GM12865 (cell line): ENCODE measurements around the gene LRP1-AS.

ENCODE experiments used
- DNase-seq: peaks from one replicate; pipeline ENCODE4 v3.0.0; 2010; ENCODE audit warnings: low read depth
- H3K4me3 ChIP-seq: 2 replicates; pipeline ENCODE4 v1.5.1; 2011; ENCODE audit warnings: mild to moderate bottlenecking, low read depth, low read length, control low read depth
- TF ChIP-seq, protein P1 (sequence below): IDR thresholded peaks from 2 replicates; pipeline ENCODE4 v1.5.1; 2011; ENCODE audit warnings: low read length, control low read depth, low read depth, inconsistent platforms; ENCODE audit not compliant: insufficient read depth; ENCODE audit errors: missing control alignments

Gene LRP1-AS

DNA sequence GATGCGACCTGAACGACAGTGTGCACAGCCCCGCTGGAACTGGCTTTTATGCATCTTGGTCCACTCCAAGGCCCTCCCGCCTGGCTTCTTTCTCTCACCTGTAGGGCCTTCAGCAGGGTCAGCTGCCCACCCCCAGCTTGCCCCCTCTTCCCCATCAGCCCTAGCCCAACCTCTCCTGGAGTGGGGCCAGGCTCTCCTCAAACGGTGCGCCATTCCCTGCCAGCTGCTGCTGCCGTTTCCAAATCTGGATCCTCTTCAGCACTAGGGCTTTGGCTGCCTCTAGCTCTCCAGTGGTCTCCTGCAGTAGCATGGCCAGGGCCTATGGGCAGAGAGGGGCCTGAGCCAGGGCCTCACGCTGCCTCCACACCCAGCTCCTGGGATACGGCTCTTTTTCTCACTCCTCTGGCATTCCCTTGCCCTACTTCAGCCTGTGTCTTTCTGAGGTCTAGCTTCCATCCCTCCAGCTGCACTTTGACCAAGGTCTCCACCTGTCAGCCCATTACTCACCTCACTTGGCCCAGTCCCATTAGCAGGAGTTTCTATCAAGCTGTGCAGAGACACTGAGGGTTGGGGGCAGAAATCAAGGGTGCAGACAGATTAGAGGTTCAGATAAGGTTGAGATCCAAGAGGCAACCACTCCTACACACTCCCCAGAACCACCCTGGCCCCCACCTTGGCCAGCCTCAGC is 41.3 kb downstream of the LRP1-AS start:
- H3K4me3 ChIP-seq: no peak overlapping the region
- DNase-seq: no peak
- TF ChIP-seq, protein P1, sequence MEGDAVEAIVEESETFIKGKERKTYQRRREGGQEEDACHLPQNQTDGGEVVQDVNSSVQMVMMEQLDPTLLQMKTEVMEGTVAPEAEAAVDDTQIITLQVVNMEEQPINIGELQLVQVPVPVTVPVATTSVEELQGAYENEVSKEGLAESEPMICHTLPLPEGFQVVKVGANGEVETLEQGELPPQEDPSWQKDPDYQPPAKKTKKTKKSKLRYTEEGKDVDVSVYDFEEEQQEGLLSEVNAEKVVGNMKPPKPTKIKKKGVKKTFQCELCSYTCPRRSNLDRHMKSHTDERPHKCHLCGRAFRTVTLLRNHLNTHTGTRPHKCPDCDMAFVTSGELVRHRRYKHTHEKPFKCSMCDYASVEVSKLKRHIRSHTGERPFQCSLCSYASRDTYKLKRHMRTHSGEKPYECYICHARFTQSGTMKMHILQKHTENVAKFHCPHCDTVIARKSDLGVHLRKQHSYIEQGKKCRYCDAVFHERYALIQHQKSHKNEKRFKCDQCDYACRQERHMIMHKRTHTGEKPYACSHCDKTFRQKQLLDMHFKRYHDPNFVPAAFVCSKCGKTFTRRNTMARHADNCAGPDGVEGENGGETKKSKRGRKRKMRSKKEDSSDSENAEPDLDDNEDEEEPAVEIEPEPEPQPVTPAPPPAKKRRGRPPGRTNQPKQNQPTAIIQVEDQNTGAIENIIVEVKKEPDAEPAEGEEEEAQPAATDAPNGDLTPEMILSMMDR: no peak

DNA sequence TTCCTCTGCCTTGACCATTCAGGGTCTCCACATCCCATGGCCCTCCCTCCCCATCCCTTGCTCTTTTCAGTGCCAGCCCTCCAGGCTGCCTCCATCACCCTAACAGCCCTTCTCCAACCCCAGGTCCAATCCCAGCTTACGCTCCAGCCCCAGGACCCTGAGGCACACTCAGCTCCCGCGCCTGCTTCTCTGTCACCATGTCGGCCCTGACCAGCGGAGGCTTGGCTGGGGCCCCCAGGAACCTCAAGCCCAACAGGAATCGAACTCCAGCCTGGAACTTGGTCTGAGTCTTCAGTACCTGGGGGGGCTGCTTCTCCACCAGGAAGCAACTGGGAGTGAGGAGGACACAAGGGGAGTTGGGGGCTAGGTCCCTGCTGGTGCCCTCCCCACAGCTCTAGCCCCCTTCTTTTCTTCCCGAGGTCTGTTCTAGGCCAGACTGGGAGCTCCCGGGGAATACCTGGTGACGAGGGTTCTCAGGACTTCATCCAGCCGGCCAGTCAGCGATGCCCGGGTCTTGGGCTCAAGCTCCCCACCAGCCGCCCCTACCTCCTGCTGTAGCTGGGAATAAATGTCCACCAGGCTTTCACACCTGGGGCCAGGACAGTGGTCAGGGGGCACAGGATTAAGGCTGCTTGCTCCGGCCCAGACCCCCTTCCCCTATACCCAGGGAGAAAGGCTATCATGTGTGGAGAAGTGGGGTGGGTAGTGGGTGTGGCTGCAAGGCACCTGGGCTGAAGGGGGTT is 42.2 kb downstream of the LRP1-AS start:
- DNase-seq: no peak
- H3K4me3 ChIP-seq: no peak overlapping the region
- TF ChIP-seq, protein P1: no peak

DNA sequence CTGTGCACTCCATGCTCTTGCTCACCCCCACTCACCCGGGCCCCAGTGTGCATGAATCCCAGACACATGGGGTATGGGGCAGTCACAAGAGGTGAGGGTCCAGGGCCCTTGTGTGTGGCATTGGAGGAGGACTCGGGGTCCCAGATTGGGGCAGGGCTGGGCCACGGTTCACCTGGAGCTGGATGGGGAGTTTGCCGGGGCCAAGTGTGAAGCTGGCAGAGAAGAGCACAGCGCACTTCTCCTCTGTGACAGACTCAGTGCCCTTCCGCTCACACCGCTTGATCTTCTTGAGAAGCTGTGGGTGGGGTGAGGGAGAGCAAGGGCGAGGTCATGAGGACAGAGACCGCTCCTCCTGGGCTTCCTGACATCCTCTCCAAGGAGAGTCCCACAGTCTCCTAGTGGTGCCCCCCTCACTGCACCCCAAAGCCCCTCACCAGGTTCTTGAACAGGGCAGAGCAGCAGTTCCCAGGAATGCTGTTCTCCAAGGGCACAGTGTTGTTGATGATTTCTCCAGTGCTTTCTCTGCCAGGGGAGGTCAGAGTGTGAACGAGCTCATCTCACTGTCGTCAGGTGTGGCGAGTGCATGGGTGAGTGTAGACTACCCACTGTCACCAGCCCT is 43.0 kb downstream of the LRP1-AS start:
- DNase-seq: no peak
- TF ChIP-seq, protein P1: no peak
- H3K4me3 ChIP-seq: no peak overlapping the region

DNA sequence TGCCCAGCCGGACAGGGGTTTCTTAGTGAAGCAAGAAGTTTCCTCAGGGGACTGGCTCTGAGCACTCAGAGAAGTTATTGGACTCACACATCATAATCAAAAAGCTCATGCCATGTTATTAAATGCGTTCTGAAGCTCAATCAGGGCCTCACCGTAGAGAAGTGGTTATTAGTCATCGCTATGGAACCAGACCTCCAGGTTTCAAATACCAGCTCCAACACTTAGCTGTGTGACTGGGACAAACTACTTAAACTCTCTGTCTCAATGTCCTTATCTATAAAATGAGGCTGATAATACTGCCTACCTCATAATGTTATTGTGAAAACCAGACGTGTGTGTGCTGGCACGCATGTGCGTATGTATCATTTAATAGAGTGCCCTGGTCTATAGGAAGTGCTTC is 43.6 kb downstream of the LRP1-AS start:
- DNase-seq: no peak
- no peak overlapping the region for H3K4me3 ChIP-seq
- TF ChIP-seq, protein P1: no peak

DNA sequence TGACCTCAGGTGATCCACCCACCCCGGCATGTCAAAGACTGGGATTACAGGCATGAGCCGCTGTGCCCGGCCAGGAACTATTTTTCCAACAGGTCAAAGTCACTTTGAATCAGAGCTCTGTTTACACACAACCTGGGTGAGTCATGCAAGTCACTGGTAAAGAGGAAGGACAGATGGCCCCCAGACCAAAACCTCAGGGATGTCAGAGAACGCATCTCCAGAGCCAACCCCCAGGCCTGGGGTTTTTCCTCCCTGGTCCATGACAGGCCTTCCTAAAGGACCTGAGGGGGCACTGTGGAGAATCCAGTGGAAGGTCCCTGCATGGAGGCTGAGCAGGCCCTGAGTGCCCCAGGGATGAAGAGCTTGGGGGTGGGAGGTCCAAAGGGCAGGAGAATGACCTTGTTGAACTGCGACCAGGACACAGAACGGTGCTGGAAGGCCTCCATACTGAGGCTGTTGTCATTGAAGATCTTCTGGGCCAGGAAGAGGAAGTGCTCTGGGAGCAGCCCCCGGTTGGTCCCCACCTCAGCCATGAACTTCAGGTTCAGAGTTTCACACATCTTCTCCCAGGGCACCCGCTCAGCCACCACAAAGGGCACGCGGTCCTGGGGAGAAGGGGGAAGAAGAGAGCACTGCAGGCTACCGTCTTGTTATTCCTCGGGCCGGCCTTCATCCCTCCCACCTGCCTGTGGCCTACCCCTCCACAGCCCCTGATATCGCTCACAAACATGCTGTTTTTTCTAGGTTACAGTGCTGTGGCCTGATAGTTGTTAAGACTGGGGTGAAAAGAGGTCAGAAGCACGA is 45.3 kb downstream of the LRP1-AS start:
- TF ChIP-seq, protein P1: no peak
- H3K4me3 ChIP-seq: no peak overlapping the region
- DNase-seq: no peak

DNA sequence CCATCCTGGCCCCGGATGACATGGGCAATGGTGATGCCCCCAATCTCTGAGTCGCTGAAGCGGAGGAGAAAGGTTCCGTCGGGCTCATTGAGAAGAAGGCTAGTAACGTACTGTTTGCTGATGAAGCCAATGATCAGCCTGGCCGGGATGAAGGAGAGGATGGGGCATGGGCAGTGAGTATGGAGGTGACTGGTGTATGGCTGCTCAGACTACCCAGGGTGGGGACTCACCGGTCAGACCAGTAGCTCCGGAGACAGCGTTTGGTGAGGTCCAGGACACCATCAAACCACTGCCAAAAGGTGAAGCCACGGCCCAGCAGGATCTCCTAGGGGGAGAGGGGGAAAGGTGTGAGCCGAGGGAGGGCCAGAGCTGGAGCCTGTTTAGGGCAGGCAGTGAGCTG is 47.7 kb downstream of the LRP1-AS start:
- TF ChIP-seq, protein P1: no peak
- no peak for DNase-seq
- no peak overlapping the region for H3K4me3 ChIP-seq
